ENCODE results near the gene ADGRB3.
"Not testable (repeated sequence)": the region's sequence is repeated elsewhere in the genome, so short reads cannot be mapped to it uniquely, and the experiment has no call there.

Gene ADGRB3

GRCh38 chr6:69265706-69266105 lies 630.6 kb downstream of the ADGRB3 start:
- no peak for DNase-seq (ENCODE audit: low spot score)

- DNase-seq (ENCODE audit: low spot score): no peak
Measured at GRCh38 chr6:69276204-69276603, 641.1 kb downstream of the ADGRB3 start.

GRCh38 chr6:69279805-69280204 lies 644.7 kb downstream of the ADGRB3 start:
- DNase-seq (ENCODE audit: low spot score): no peak

- DNase-seq (ENCODE audit: low spot score): no peak
Measured at GRCh38 chr6:69280858-69281257, 645.8 kb downstream of the ADGRB3 start.

- DNase-seq (ENCODE audit: low spot score): no peak
Measured at GRCh38 chr6:69284176-69284730, 649.2 kb downstream of the ADGRB3 start.

GRCh38 chr6:69285054-69285453 lies 650.0 kb downstream of the ADGRB3 start:
- no peak for DNase-seq (ENCODE audit: low spot score)

- no peak for DNase-seq (ENCODE audit: low spot score)
Measured at GRCh38 chr6:69286331-69286730, 651.2 kb downstream of the ADGRB3 start.

GRCh38 chr6:69288198-69288597 lies 653.1 kb downstream of the ADGRB3 start:
- DNase-seq (ENCODE audit: low spot score): not testable (repeated sequence)

GRCh38 chr6:69289689-69290495 lies 654.8 kb downstream of the ADGRB3 start:
- DNase-seq (ENCODE audit: low spot score): no peak

GRCh38 chr6:69293471-69293870 lies 658.4 kb downstream of the ADGRB3 start:
- DNase-seq (ENCODE audit: low spot score): no peak

GRCh38 chr6:69294407-69294806 lies 659.3 kb downstream of the ADGRB3 start:
- no peak for DNase-seq (ENCODE audit: low spot score)

- DNase-seq (ENCODE audit: low spot score): no peak
Measured at GRCh38 chr6:69294862-69295261, 659.8 kb downstream of the ADGRB3 start.

- DNase-seq (ENCODE audit: low spot score): no peak
Measured at GRCh38 chr6:69303382-69303781, 668.3 kb downstream of the ADGRB3 start.

- DNase-seq (ENCODE audit: low spot score): no peak
Measured at GRCh38 chr6:69305456-69305855, 670.4 kb downstream of the ADGRB3 start.

GRCh38 chr6:69308584-69308983 lies 673.5 kb downstream of the ADGRB3 start:
- no peak for DNase-seq (ENCODE audit: low spot score)

GRCh38 chr6:69311888-69312287 lies 676.8 kb downstream of the ADGRB3 start:
- no peak for DNase-seq (ENCODE audit: low spot score)

GRCh38 chr6:69314001-69314400 lies 678.9 kb downstream of the ADGRB3 start:
- no peak for DNase-seq (ENCODE audit: low spot score)

GRCh38 chr6:69314531-69314930 lies 679.4 kb downstream of the ADGRB3 start:
- DNase-seq (ENCODE audit: low spot score): no peak

GRCh38 chr6:69331886-69332285 lies 696.8 kb downstream of the ADGRB3 start:
- no peak for DNase-seq (ENCODE audit: low spot score)

- DNase-seq (ENCODE audit: low spot score): no peak
Measured at GRCh38 chr6:69337311-69337710, 702.2 kb downstream of the ADGRB3 start.

GRCh38 chr6:69338431-69339162 lies 703.5 kb downstream of the ADGRB3 start:
- no peak for DNase-seq (ENCODE audit: low spot score)

GRCh38 chr6:69339163-69339550 lies 704.1 kb downstream of the ADGRB3 start:
- no peak for DNase-seq (ENCODE audit: low spot score)

- DNase-seq (ENCODE audit: low spot score): no peak
Measured at GRCh38 chr6:69340196-69340595, 705.1 kb downstream of the ADGRB3 start.

All from hematopoietic multipotent progenitor cell treated with erythropoietin and hydrocortisone succinate and interleukin-3 and kit ligand, for 17 days (in vitro differentiated cells).